Naive thymus-derived CD8-positive, alpha-beta T cell (primary cell): ENCODE results near the gene MC5R. TPM values are rescaled to one million over a fixed set of nuclear protein-coding genes. Genes with fewer than 3 reads are reported as not detected.

ENCODE experiments used
- ATAC-seq, 2 donors: fragments of 150-1000 bp; cut with Tn5 transposase in 1 of 2; sonication (Bioruptor Pico), chemical (Tn5 transposase) in 1 of 2; 1 replicate in 1 of 2; 2 replicates in 1 of 2; pipeline ENCODE4 v1.10.0; 2021; ENCODE audit warnings: mild to moderate bottlenecking in 2 of 2, moderate library complexity in 2 of 2
- POLR2A ChIA-PET: fragments of 350-600 bp; sonication (Branson Sonifier 250); formaldehyde crosslinking; loops from one replicate; lab custom pipeline; 2021; ENCODE audit warnings: antibody characterized with exemption; lab: Charles Lee
- DNase-seq, 10 donors: peaks; one replicate each; pipeline versions ENCODE4 v3.0.0 to v3.0.0-alpha.2; 2020 to 2022
- H3K27ac Mint-ChIP-seq, 10 donors: one replicate each; pipeline ENCODE4 v1.8.0; 2020 to 2022; ENCODE audit warnings: mild to moderate bottlenecking in 10 of 10, mixed read lengths in 10 of 10, moderate library complexity in 4 of 10, inconsistent platforms in 1 of 10
- H3K27me3 Mint-ChIP-seq, 5 donors: one replicate each; pipeline ENCODE4 v1.8.0; 2021 to 2022; ENCODE audit warnings: mixed read lengths in 5 of 5
- H3K36me3 Mint-ChIP-seq, 3 donors: one replicate each; pipeline ENCODE4 v1.8.0; 2020 to 2022; ENCODE audit warnings: mixed read lengths in 3 of 3, mild to moderate bottlenecking in 2 of 3, inconsistent platforms in 1 of 3
- H3K4me1 Mint-ChIP-seq, 4 donors: one replicate each; pipeline ENCODE4 v1.8.0; 2021 to 2022; ENCODE audit warnings: mixed read lengths in 4 of 4
- H3K4me3 Mint-ChIP-seq, 10 donors: one replicate each; pipeline ENCODE4 v1.8.0; 2020 to 2022; ENCODE audit warnings: mild to moderate bottlenecking in 10 of 10, mixed read lengths in 10 of 10, moderate library complexity in 6 of 10, inconsistent platforms in 1 of 10
- H3K9me3 Mint-ChIP-seq, 9 donors: one replicate each; pipeline ENCODE4 v1.8.0; 2020 to 2022; ENCODE audit warnings: mixed read lengths in 9 of 9, mild to moderate bottlenecking in 3 of 9, inconsistent platforms in 1 of 9, moderate library complexity in 1 of 9
- polyA plus RNA-seq, 3 donors: library from polyadenylated mRNA; unstranded; fragments of 300-500 nt; fragmentation: Illumina TruSeq; gene quantifications; one replicate each; pipeline ENCODE4 v1.2.3, GENCODE V29; 2021
- total RNA-seq, 8 experiments: library from RNA in 2 of 8; stranded (reverse) in 2 of 8; gene quantifications; one replicate each; pipeline ENCODE4 v1.2.3 and lab custom pipeline; 2021 to 2026

Gene MC5R
- total RNA-seq: not detected
- not detected for polyA plus RNA-seq
- total RNA-seq (lab: John Stamatoyannopoulos, UW): 0 reads per million in 6 experiments

GRCh38 chr18:13823707-13824395, at the start of gene MC5R:
Gene MC5R, plus strand, starts transcription at chr18:13824149. Its CDS starts 1,617 bp downstream, at chr18:13825766.
- ATAC-seq: peak; percentile 95 to 99
- Mint-ChIP-seq H3K4me3 (peak within 1 kb of the TSS in 9 of 10 donors; percentile 45 to 75 (median 67)), H3K9me3 (no peaks in the 10 kb centered on the region), H3K27me3 (peaks cover 11 to 47% (median 28%) of the 10 kb centered on the region in 5 donors), H3K27ac (no peak within 1 kb of the TSS), H3K36me3 (no peaks in the 10 kb centered on the region), H3K4me1 (peaks cover 2 to 7% (median 2%) of the 10 kb centered on the region in 4 donors)
- POLR2A ChIA-PET: no interaction called here
- peak; percentile 57 to 80 (median 73) for DNase-seq

GRCh38 chr18:13775058-13775457, 48.9 kb upstream of the MC5R start:
- Mint-ChIP-seq H3K4me3 (no peak overlapping the region), H3K27me3 (peaks cover 10 to 13% (median 11%) of the 10 kb centered on the region in 5 donors), H3K4me1 (no peaks in the 10 kb centered on the region), H3K36me3 (peaks cover 0 to 2% (median 2%) of the 10 kb centered on the region in 3 donors), H3K27ac (no peak overlapping the region), H3K9me3 (peaks cover under 1 to 33% (median 14%) of the 10 kb centered on the region in 9 donors)
- no peak for ATAC-seq
- POLR2A ChIA-PET: no interaction called here
- DNase-seq: no peak

- DNase-seq (no peak), ATAC-seq (no peak)
- no peaks in the 10 kb centered on the region for H3K4me1 Mint-ChIP-seq
- POLR2A ChIA-PET: no interaction called here
- H3K27me3 Mint-ChIP-seq: peaks cover 0 to 17% (median 3%) of the 10 kb centered on the region in 5 donors
- H3K9me3 Mint-ChIP-seq: peaks cover 0 to 13% (median 3%) of the 10 kb centered on the region in 9 donors
- H3K4me3 Mint-ChIP-seq: no peak overlapping the region
- H3K36me3 Mint-ChIP-seq: peaks cover 0 to 7% (median 0%) of the 10 kb centered on the region in 3 donors
- H3K27ac Mint-ChIP-seq: no peak overlapping the region
Observed at GRCh38 chr18:13791181-13791580, 32.8 kb upstream of the MC5R start.

- ATAC-seq: no peak
- H3K4me1 Mint-ChIP-seq: peaks cover 0 to 2% (median 0%) of the 10 kb centered on the region in 4 donors
- no peak overlapping the region for H3K4me3 Mint-ChIP-seq
- peaks cover 6 to 28% (median 22%) of the 10 kb centered on the region in 5 donors for H3K27me3 Mint-ChIP-seq
- no peaks in the 10 kb centered on the region for H3K9me3 Mint-ChIP-seq
- POLR2A ChIA-PET: no interaction called here
- no peak overlapping the region for H3K27ac Mint-ChIP-seq
- no peak for DNase-seq
- H3K36me3 Mint-ChIP-seq: no peaks in the 10 kb centered on the region
Observed at GRCh38 chr18:13793819-13794218, 30.1 kb upstream of the MC5R start.

- Mint-ChIP-seq H3K4me3 (no peak overlapping the region), H3K27ac (no peak overlapping the region), H3K4me1 (peaks cover 6 to 9% (median 6%) of the 10 kb centered on the region in 4 donors), H3K36me3 (no peaks in the 10 kb centered on the region), H3K9me3 (no peaks in the 10 kb centered on the region), H3K27me3 (peaks cover 23 to 46% (median 37%) of the 10 kb centered on the region in 5 donors)
- no peak for DNase-seq
- ATAC-seq: no peak
- POLR2A ChIA-PET: no interaction called here
Observed at GRCh38 chr18:13796515-13796914, 27.4 kb upstream of the MC5R start.

GRCh38 chr18:13797157-13797611, 26.8 kb upstream of the MC5R start:
- DNase-seq (no peak), ATAC-seq (no peak)
- H3K4me1 Mint-ChIP-seq: peaks cover 6 to 9% (median 6%) of the 10 kb centered on the region in 4 donors
- peaks cover 23 to 48% (median 40%) of the 10 kb centered on the region in 5 donors for H3K27me3 Mint-ChIP-seq
- no peaks in the 10 kb centered on the region for H3K9me3 Mint-ChIP-seq
- POLR2A ChIA-PET: no interaction called here
- no peaks in the 10 kb centered on the region for H3K36me3 Mint-ChIP-seq
- H3K27ac Mint-ChIP-seq: no peak overlapping the region
- H3K4me3 Mint-ChIP-seq: no peak overlapping the region

- Mint-ChIP-seq H3K4me1 (peaks cover 6 to 9% (median 6%) of the 10 kb centered on the region in 4 donors), H3K9me3 (no peaks in the 10 kb centered on the region), H3K27ac (no peak overlapping the region), H3K27me3 (peaks cover 34 to 69% (median 50%) of the 10 kb centered on the region in 5 donors), H3K36me3 (no peaks in the 10 kb centered on the region), H3K4me3 (no peak overlapping the region)
- POLR2A ChIA-PET: no interaction called here
- DNase-seq (no peak), ATAC-seq (no peak)
Observed at GRCh38 chr18:13799396-13799795, 24.6 kb upstream of the MC5R start.

- H3K9me3 Mint-ChIP-seq: peaks cover 0 to 3% (median 0%) of the 10 kb centered on the region in 9 donors
- H3K4me1 Mint-ChIP-seq: peaks cover 6 to 9% (median 6%) of the 10 kb centered on the region in 4 donors
- peak overlapping the region in 8 of 10 donors; percentile 49 to 80 (median 72) for H3K4me3 Mint-ChIP-seq
- POLR2A ChIA-PET: no interaction called here
- ATAC-seq (peak; percentile 75 to 80), DNase-seq (peak in 8 of 10 donors; percentile 7 to 37 (median 18))
- peaks cover 43 to 82% (median 57%) of the 10 kb centered on the region in 5 donors for H3K27me3 Mint-ChIP-seq
- no peaks in the 10 kb centered on the region for H3K36me3 Mint-ChIP-seq
- H3K27ac Mint-ChIP-seq: no peak overlapping the region
Observed at GRCh38 chr18:13800505-13801259, 23.3 kb upstream of the MC5R start.

- Mint-ChIP-seq H3K27me3 (peaks cover 43 to 87% (median 54%) of the 10 kb centered on the region in 5 donors), H3K36me3 (no peaks in the 10 kb centered on the region), H3K4me3 (peak overlapping the region in 9 of 10 donors; percentile 19 to 80 (median 71)), H3K9me3 (peaks cover 0 to 3% (median 0%) of the 10 kb centered on the region in 9 donors), H3K27ac (no peak overlapping the region), H3K4me1 (peaks cover 6 to 9% (median 6%) of the 10 kb centered on the region in 4 donors)
- DNase-seq (no peak), ATAC-seq (no peak)
- POLR2A ChIA-PET: no interaction called here
Observed at GRCh38 chr18:13801260-13801601, 22.7 kb upstream of the MC5R start.

GRCh38 chr18:13804305-13804704, 19.6 kb upstream of the MC5R start:
- H3K27ac Mint-ChIP-seq: peak overlapping the region in 1 of 10 donors; percentile 33
- peaks cover 30 to 60% (median 41%) of the 10 kb centered on the region in 5 donors for H3K27me3 Mint-ChIP-seq
- DNase-seq (no peak), ATAC-seq (no peak)
- H3K4me3 Mint-ChIP-seq: no peak overlapping the region
- H3K9me3 Mint-ChIP-seq: peaks cover 0 to 3% (median 0%) of the 10 kb centered on the region in 9 donors
- H3K4me1 Mint-ChIP-seq: peaks cover 4 to 9% (median 6%) of the 10 kb centered on the region in 4 donors
- no peaks in the 10 kb centered on the region for H3K36me3 Mint-ChIP-seq
- POLR2A ChIA-PET: no interaction called here

- no peak for DNase-seq
- no peak for ATAC-seq
- H3K4me3 Mint-ChIP-seq: no peak overlapping the region
- peaks cover 0 to 4% (median 1%) of the 10 kb centered on the region in 4 donors for H3K4me1 Mint-ChIP-seq
- H3K27ac Mint-ChIP-seq: no peak overlapping the region
- POLR2A ChIA-PET: no interaction called here
- peaks cover 14 to 35% (median 21%) of the 10 kb centered on the region in 5 donors for H3K27me3 Mint-ChIP-seq
- H3K36me3 Mint-ChIP-seq: no peaks in the 10 kb centered on the region
- H3K9me3 Mint-ChIP-seq: peaks cover 0 to 3% (median 0%) of the 10 kb centered on the region in 9 donors
Observed at GRCh38 chr18:13808294-13809042, 15.5 kb upstream of the MC5R start.

GRCh38 chr18:13809043-13809430, 14.9 kb upstream of the MC5R start:
- Mint-ChIP-seq H3K9me3 (peaks cover 0 to 3% (median 0%) of the 10 kb centered on the region in 9 donors), H3K4me1 (peaks cover 0 to 6% (median 1%) of the 10 kb centered on the region in 4 donors), H3K36me3 (no peaks in the 10 kb centered on the region), H3K27me3 (peaks cover 12 to 29% (median 19%) of the 10 kb centered on the region in 5 donors), H3K27ac (no peak overlapping the region), H3K4me3 (no peak overlapping the region)
- POLR2A ChIA-PET: no interaction called here
- no peak for DNase-seq
- ATAC-seq: no peak
